Panc1 (cell line): Measurements from ENCODE around the gene NADSYN1. TPM values are rescaled to one million over a fixed set of nuclear protein-coding genes. Genes with fewer than 3 reads are reported as not detected.

Source experiments
- ATAC-seq: fragments of 200-7000 bp; cut with Tn5 transposase; 2 replicates; pipeline ENCODE4 v1.9.1; 2020; ENCODE audit warnings: mild to moderate bottlenecking, moderate library complexity
- BruUV-seq: library from RNA; stranded (reverse); fragments of 400-500 nt; replicated peaks from 2 replicates; lab custom pipeline; 2021; lab: Mats Ljungman, UMichigan
- CTCF ChIA-PET: fragments of 300-600 bp; sonication (Branson Sonifier 250); formaldehyde crosslinking; loops from one replicate; lab custom pipeline; 2022; ENCODE audit warnings: antibody characterized with exemption; lab: Charles Lee
- POLR2A ChIA-PET: fragments of 300-600 bp; sonication (Branson Sonifier 250); formaldehyde crosslinking; loops from one replicate; lab custom pipeline; 2022; ENCODE audit warnings: antibody characterized with exemption; lab: Charles Lee
- DNase-seq: peaks from one replicate; pipeline ENCODE4 v3.0.0-alpha.2; 2010; ENCODE audit warnings: low read depth, low spot score
- H3K27ac ChIP-seq: 2 replicates; pipeline ENCODE4 v1.5.1; 2011; ENCODE audit warnings: mild to moderate bottlenecking, low read length, inconsistent platforms
- H3K27me3 ChIP-seq: fragments of 200-500 bp; sonication (Bioruptor generic); 2 replicates; pipeline ENCODE4 v1.6.0; 2014; ENCODE audit warnings: low read length, inconsistent platforms; ENCODE audit not compliant: control insufficient read depth, insufficient read depth
- H3K36me3 ChIP-seq: fragments of 200-500 bp; sonication (Bioruptor generic); 2 replicates; pipeline ENCODE4 v1.5.1; 2014; ENCODE audit warnings: inconsistent platforms, mild to moderate bottlenecking, low read length, moderate library complexity; ENCODE audit not compliant: control insufficient read depth, insufficient read depth
- H3K4me1 ChIP-seq: 2 replicates; pipeline ENCODE4 v1.5.1; 2011; ENCODE audit warnings: inconsistent platforms, mild to moderate bottlenecking, low read length, moderate library complexity; ENCODE audit not compliant: control insufficient read depth, insufficient read depth
- H3K4me3 ChIP-seq, 2 experiments: 2 replicates each; pipeline ENCODE4 v1.5.1; 2011 to 2012; ENCODE audit warnings: low read depth in 2 of 2, low read length in 2 of 2, mild to moderate bottlenecking in 2 of 2, inconsistent platforms in 1 of 2, moderate library complexity in 1 of 2
- H3K9me3 ChIP-seq: fragments of 200-500 bp; sonication (Bioruptor generic); 2 replicates; pipeline ENCODE4 v1.5.1; 2014; ENCODE audit warnings: low read depth, mild to moderate bottlenecking, inconsistent platforms, low read length, moderate library complexity; ENCODE audit not compliant: control insufficient read depth, insufficient read depth
- CTCF ChIP-seq: fragments of 450-650 bp; IDR thresholded peaks from 2 replicates; pipeline ENCODE4 v1.5.1; 2017; ENCODE audit warnings: mild to moderate bottlenecking
- POLR2AphosphoS5 ChIP-seq: IDR thresholded peaks from 2 replicates; pipeline ENCODE4 v1.6.1; 2012; ENCODE audit warnings: mild to moderate bottlenecking, low read depth, low read length, moderate library complexity
- SIN3A ChIP-seq: IDR thresholded peaks from 2 replicates; pipeline ENCODE4 v1.6.1; 2012; ENCODE audit warnings: low read depth, mild to moderate bottlenecking, low read length, moderate library complexity, borderline replicate concordance; ENCODE audit not compliant: insufficient read depth
- TCF7L2 ChIP-seq: IDR thresholded peaks from 2 replicates; pipeline ENCODE4 v1.6.1; 2011; ENCODE audit warnings: mild to moderate bottlenecking, low read depth, low read length, inconsistent platforms
- in situ Hi-C: cut with HindIII; loops from 2 replicates; pipeline ENCODE4 v1.10.0; 2016; ENCODE audit warnings: low sequenced_read_pairs, low pct_unique_long_range_greater_than_20kb
- intact Hi-C: fragments of 100-400 bp; cut with micrococcal nuclease; formaldehyde crosslinking; loops from one replicate; pipeline ENCODE4 v1.10.0; 2022; ENCODE audit not compliant: unreplicated experiment
- total RNA-seq: library from RNA; stranded (reverse); gene quantifications from one replicate; pipeline ENCODE4 v1.2.1, GENCODE V29; 2021; ENCODE audit not compliant: unreplicated experiment
- TF ChIP-seq, protein P1 (sequence below), 2 experiments: IDR thresholded peaks; 2 replicates each; pipeline ENCODE4 v1.6.1; 2011 to 2012; ENCODE audit warnings: low read depth in 2 of 2, control low read depth in 1 of 2, low read length in 1 of 2, mild to moderate bottlenecking in 1 of 2, moderate library complexity in 1 of 2; ENCODE audit not compliant: insufficient read depth in 1 of 2

Gene NADSYN1
- total RNA-seq, 1 experiment from 2014 or later = 76.1 TPM

- no peaks in the 10 kb centered on the region; the same call in 1 of the 2 replicates for H3K27me3 ChIP-seq
- no peaks in the 10 kb centered on the region for H3K36me3 ChIP-seq
- no peak for TF ChIP-seq CTCF
- TF ChIP-seq, protein P1, sequence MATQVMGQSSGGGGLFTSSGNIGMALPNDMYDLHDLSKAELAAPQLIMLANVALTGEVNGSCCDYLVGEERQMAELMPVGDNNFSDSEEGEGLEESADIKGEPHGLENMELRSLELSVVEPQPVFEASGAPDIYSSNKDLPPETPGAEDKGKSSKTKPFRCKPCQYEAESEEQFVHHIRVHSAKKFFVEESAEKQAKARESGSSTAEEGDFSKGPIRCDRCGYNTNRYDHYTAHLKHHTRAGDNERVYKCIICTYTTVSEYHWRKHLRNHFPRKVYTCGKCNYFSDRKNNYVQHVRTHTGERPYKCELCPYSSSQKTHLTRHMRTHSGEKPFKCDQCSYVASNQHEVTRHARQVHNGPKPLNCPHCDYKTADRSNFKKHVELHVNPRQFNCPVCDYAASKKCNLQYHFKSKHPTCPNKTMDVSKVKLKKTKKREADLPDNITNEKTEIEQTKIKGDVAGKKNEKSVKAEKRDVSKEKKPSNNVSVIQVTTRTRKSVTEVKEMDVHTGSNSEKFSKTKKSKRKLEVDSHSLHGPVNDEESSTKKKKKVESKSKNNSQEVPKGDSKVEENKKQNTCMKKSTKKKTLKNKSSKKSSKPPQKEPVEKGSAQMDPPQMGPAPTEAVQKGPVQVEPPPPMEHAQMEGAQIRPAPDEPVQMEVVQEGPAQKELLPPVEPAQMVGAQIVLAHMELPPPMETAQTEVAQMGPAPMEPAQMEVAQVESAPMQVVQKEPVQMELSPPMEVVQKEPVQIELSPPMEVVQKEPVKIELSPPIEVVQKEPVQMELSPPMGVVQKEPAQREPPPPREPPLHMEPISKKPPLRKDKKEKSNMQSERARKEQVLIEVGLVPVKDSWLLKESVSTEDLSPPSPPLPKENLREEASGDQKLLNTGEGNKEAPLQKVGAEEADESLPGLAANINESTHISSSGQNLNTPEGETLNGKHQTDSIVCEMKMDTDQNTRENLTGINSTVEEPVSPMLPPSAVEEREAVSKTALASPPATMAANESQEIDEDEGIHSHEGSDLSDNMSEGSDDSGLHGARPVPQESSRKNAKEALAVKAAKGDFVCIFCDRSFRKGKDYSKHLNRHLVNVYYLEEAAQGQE (IDR thresholded peaks at IDR 0.05; ENCODE audit: insufficient read depth in 1 of 2, low read depth in 2 of 2, low read length in 1 of 2) = no peak
- no peak for TF ChIP-seq SIN3A
- H3K27ac ChIP-seq = no peak overlapping the region
- CTCF ChIA-PET = no interaction called here
- ATAC-seq = no peak; the same call in 1 of the 2 replicates
- H3K9me3 ChIP-seq = no peaks in the 10 kb centered on the region
- intact Hi-C loops = no loop called here
- in situ Hi-C loops = no loop called here
- no peak overlapping the region for H3K4me3 ChIP-seq
- no peak for DNase-seq
- no TSS peak for BruUV-seq
- H3K4me1 ChIP-seq = no peaks in the 10 kb centered on the region
- POLR2A ChIA-PET = no interaction called here
Observed at GRCh38 chr11:71408826-71409225, 44.2 kb upstream of the NADSYN1 start.

GRCh38 chr11:71410363-71410966, 42.5 kb upstream of the NADSYN1 start:
- no peaks in the 10 kb centered on the region for H3K4me1 ChIP-seq
- ATAC-seq = no peak
- ChIA-PET POLR2A (no interaction called here), CTCF (no interaction called here)
- H3K27ac ChIP-seq = no peak overlapping the region
- TF ChIP-seq TCF7L2 = no peak
- TF ChIP-seq CTCF = no peak
- TF ChIP-seq, protein P1 (IDR thresholded peaks at IDR 0.05; ENCODE audit: insufficient read depth in 1 of 2, low read depth in 2 of 2, low read length in 1 of 2) = no peak
- no peak for TF ChIP-seq POLR2AphosphoS5
- no peak for TF ChIP-seq SIN3A
- no peaks in the 10 kb centered on the region for H3K36me3 ChIP-seq
- DNase-seq = no peak
- BruUV-seq = no TSS peak
- H3K27me3 ChIP-seq = no peaks in the 10 kb centered on the region
- intact Hi-C loops (no loop called here), in situ Hi-C loops (no loop called here)
- no peaks in the 10 kb centered on the region for H3K9me3 ChIP-seq
- no peak overlapping the region for H3K4me3 ChIP-seq
